ENCODE results near the gene DNAH7. TPM values are rescaled to one million over a fixed set of nuclear protein-coding genes. Genes with fewer than 3 reads are reported as not detected.

The DNAH7 gene
- total RNA-seq, 1 experiment from 2014 or later: 0.09 TPM

DNA sequence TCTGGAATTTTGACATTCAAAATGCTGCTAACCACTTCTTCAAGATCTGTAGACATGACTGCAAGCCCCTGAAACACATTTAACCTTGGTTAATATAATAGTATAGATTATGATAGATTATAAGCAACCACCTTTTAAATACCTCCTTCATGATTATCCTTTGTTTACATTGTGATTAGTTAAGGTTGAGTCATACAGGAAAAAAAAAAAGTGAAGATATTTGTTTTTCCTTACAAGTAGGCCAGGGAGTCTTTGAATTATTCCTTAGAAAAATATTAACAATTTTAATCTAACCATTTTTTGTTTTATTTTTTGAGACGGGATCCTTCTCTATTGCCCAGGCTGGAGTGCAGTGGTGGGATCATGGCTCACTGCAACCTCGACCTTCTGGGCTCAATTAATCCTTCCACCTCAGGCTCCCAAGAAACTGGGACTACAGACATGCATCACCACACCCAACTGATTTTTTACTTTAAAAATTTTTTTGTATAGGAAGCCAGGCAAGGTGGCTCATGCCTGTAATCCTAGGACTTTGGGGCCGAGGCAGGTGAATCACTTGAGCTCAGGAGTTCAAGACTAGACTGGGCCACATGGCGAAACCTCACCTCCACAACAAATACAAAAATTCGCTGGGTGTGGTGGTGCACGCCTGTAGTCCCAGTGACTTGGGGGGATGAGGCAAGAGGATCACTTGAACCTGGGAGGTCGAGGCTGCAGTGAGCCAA is 312.3 kb downstream of the DNAH7 start:
- Histone ChIP-seq H3K79me1 (ENCODE audit: insufficient read depth, low read depth, low read length, poor library complexity, severe bottlenecking) (no peaks in the 10 kb centered on the region), H3K27me3 (ENCODE audit: insufficient read depth, low read length) (no peaks in the 10 kb centered on the region), H4K91ac (ENCODE audit: insufficient read length, low read depth, low read length) (no peak overlapping the region), H2BK20ac (ENCODE audit: low read depth, low read length, poor library complexity, severe bottlenecking) (no peak overlapping the region), H3K56ac (ENCODE audit: insufficient read length, low read depth, low read length) (no peak overlapping the region), H3K14ac (ENCODE audit: insufficient read depth, low read length) (no peak overlapping the region), H3K23ac (ENCODE audit: insufficient read length, low read depth, low read length) (no peak overlapping the region), H3K18ac (ENCODE audit: insufficient read length, low read depth, low read length) (no peak overlapping the region), H3K79me2 (ENCODE audit: insufficient read depth, low read length) (no peaks in the 10 kb centered on the region), H2AK5ac (ENCODE audit: insufficient read length, low read length) (no peak overlapping the region), H3K4me2 (ENCODE audit: insufficient read depth, insufficient read length, low read length) (no peak overlapping the region), H2AFZ (ENCODE audit: low read length) (no peak overlapping the region), H4K5ac (ENCODE audit: insufficient read length, low read depth, low read length) (no peak overlapping the region), H2BK15ac (ENCODE audit: low read depth, low read length) (no peak overlapping the region), H3K27ac (ENCODE audit: insufficient read length, low read depth, low read length) (no peak overlapping the region), H2BK12ac (ENCODE audit: insufficient read length, low read depth, low read length) (no peak overlapping the region), H3K9me3 (ENCODE audit: control insufficient read depth, low read depth, low read length) (no peaks in the 10 kb centered on the region), H3K9ac (ENCODE audit: extremely low read depth, insufficient read length, low read length) (no peak overlapping the region), H2BK120ac (ENCODE audit: low read depth, low read length, poor library complexity, severe bottlenecking) (no peak overlapping the region), H4K20me1 (ENCODE audit: control insufficient read depth, insufficient read depth, insufficient read length) (no peaks in the 10 kb centered on the region), H3K4ac (ENCODE audit: low read depth, low read length) (no peak overlapping the region), H3T11ph (ENCODE audit: low read length) (no peak overlapping the region), H3K4me1 (ENCODE audit: insufficient read depth, low read length) (no peaks in the 10 kb centered on the region; the same call in 1 of the 2 replicates), H4K8ac (replicated peaks; ENCODE audit: insufficient read length, low read depth, low read length) (no peak overlapping the region), H2BK5ac (ENCODE audit: insufficient read length, low read length) (no peak overlapping the region), H3K23me2 (ENCODE audit: insufficient read length, low read depth, low read length, poor library complexity, severe bottlenecking) (no peaks in the 10 kb centered on the region)
- peaks cover 0 to 2% of the 10 kb centered on the region in 2 experiments; a peak in 1 of 5 replicates for H3K9me3 Mint-ChIP-seq
- peaks cover 4 to 12% of the 10 kb centered on the region in 2 experiments; a peak in 2 of 4 replicates for H3K4me1 Mint-ChIP-seq
- TF ChIP-seq, protein P1, sequence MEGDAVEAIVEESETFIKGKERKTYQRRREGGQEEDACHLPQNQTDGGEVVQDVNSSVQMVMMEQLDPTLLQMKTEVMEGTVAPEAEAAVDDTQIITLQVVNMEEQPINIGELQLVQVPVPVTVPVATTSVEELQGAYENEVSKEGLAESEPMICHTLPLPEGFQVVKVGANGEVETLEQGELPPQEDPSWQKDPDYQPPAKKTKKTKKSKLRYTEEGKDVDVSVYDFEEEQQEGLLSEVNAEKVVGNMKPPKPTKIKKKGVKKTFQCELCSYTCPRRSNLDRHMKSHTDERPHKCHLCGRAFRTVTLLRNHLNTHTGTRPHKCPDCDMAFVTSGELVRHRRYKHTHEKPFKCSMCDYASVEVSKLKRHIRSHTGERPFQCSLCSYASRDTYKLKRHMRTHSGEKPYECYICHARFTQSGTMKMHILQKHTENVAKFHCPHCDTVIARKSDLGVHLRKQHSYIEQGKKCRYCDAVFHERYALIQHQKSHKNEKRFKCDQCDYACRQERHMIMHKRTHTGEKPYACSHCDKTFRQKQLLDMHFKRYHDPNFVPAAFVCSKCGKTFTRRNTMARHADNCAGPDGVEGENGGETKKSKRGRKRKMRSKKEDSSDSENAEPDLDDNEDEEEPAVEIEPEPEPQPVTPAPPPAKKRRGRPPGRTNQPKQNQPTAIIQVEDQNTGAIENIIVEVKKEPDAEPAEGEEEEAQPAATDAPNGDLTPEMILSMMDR (conservative IDR thresholded peaks at IDR 0.05): no peak
- WGBS (ENCODE audit: extremely low coverage, insufficient read length, low lambda C conversion rate): no CpG with 5 or more reads among the region's 7 CpGs
- no peak overlapping the region for H3K27ac Mint-ChIP-seq
- H3K27me3 Mint-ChIP-seq (ENCODE audit: low read depth): no peaks in the 10 kb centered on the region
- H3K4me3 Mint-ChIP-seq: no peak overlapping the region
- peaks cover 0 to 3% (median 0%) of the 10 kb centered on the region in 3 experiments; a peak in 2 of 7 replicates for H3K36me3 Mint-ChIP-seq (ENCODE audit: insufficient read depth in 1 of 3, low read depth in 3 of 3)
- no peak for DNase-seq

Measured in H9 (cell line).